Thoracic aorta (tissue), 2 donors: Measurements from ENCODE around the gene SARS1. TPM values are rescaled to one million over a fixed set of nuclear protein-coding genes. Genes with fewer than 3 reads are reported as not detected.

ENCODE experiments used
- ATAC-seq: fragments of 150-250 bp; one replicate; pipeline ENCODE4 v1.8.0; 2017; ENCODE audit warnings: low read depth; ENCODE audit not compliant: insufficient number of reproducible peaks, low FRiP score
- DNase-seq: peaks from one replicate; pipeline ENCODE4 v3.0.0-alpha.2; 2020; ENCODE audit warnings: low spot score
- H3K27ac ChIP-seq, 2 donors: fragments of 200-600 bp; sonication (generic); 1 replicate in 1 of 2; 2 replicates in 1 of 2; pipeline ENCODE4 v1.5.1; 2016; ENCODE audit warnings: mild to moderate bottlenecking in 2 of 2, moderate library complexity in 2 of 2
- H3K27me3 ChIP-seq: fragments of 200-600 bp; sonication (generic); replicated peaks from 2 replicates; pipeline ENCODE4 v1.6.0; 2016; ENCODE audit warnings: mild to moderate bottlenecking; ENCODE audit not compliant: insufficient read depth
- H3K36me3 ChIP-seq: fragments of 200-600 bp; sonication (generic); one replicate; pipeline ENCODE4 v1.5.1; 2016
- H3K4me1 ChIP-seq, 2 donors: fragments of 200-600 bp; sonication (generic); 1 replicate in 1 of 2; 2 replicates in 1 of 2; pipeline versions ENCODE4 v1.5.1 to v1.6.0; 2016; ENCODE audit warnings: low read depth in 2 of 2, mild to moderate bottlenecking in 1 of 2; ENCODE audit not compliant: control insufficient read depth in 1 of 2
- H3K4me3 ChIP-seq: fragments of 200-600 bp; sonication (generic); 2 replicates; pipeline ENCODE4 v1.5.1; 2016; ENCODE audit warnings: mild to moderate bottlenecking
- H3K9me3 ChIP-seq: fragments of 200-600 bp; sonication (generic); 2 replicates; pipeline ENCODE4 v1.5.1; 2016
- CTCF ChIP-seq: fragments of 200-600 bp; sonication (generic); IDR thresholded peaks from one replicate; pipeline ENCODE4 v1.5.1; 2019; ENCODE audit warnings: antibody characterized with exemption
- total RNA-seq, 2 donors: library from RNA; depleted of rRNA; stranded (reverse); fragments of >200 nt; gene quantifications; one replicate each; pipeline versions ENCODE4 v1.1.0 to v1.2.3, GENCODE V29; 2016

SARS1 gene
- total RNA-seq, 2 donors from 2014 or later, result 122 to 137 TPM

DNA sequence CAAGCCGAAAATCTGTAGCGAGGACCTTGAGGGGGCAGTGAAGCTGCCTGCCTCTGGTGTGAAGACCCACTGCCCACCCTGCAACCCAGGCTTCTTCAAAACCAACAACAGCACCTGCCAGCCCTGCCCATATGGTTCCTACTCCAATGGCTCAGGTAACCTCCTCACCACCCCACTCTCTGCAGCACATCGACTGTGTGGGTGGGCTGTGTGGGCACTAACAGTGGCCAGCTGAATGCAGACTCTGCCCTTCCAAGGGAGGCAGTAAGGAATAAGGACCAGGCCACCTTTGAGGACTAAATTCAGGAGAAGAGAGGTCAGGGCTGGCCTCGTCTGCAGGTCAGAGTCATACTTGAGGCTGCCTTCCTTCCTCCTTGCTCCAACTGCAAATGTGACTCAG is 25.5 kb upstream of the SARS1 start:
- Histone ChIP-seq H3K27ac (no peak overlapping the region), H3K27me3 (no peaks in the 10 kb centered on the region), H3K4me1 (no peaks in the 10 kb centered on the region), H3K36me3 (no peaks in the 10 kb centered on the region), H3K9me3 (no peaks in the 10 kb centered on the region), H3K4me3 (no peak overlapping the region)
- DNase-seq, result no peak
- no peak for TF ChIP-seq CTCF
- no peak for ATAC-seq

DNA sequence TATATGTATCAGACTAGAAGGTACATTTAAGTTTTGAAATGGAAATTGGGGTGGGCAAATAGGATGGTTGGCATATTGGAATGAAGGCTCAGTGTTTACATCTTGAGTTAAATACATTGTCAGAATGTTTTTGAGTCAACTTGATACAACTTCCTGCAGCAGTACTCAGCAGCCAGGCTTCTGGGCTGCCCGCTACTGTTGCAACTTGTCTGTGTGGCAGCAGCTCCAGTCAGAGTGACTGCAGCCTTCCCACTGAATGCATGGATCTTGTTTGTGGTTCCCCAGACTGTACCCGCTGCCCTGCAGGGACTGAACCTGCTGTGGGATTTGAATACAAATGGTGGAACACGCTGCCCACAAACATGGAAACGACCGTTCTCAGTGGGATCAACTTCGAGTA is 24.9 kb upstream of the SARS1 start:
- H3K27me3 ChIP-seq, result no peaks in the 10 kb centered on the region
- ATAC-seq, result no peak

GRCh38 chr1:109190189-109190588 is 23.5 kb upstream of the SARS1 start:
- Histone ChIP-seq H3K27ac (no peak overlapping the region), H3K36me3 (no peaks in the 10 kb centered on the region), H3K4me1 (no peaks in the 10 kb centered on the region), H3K9me3 (no peaks in the 10 kb centered on the region), H3K4me3 (no peak overlapping the region), H3K27me3 (no peaks in the 10 kb centered on the region)
- TF ChIP-seq CTCF, result no peak
- ATAC-seq (no peak), DNase-seq (no peak)

More for the DNA sequence above, 24.9 kb upstream of the SARS1 start:
- Histone ChIP-seq H3K9me3 (no peaks in the 10 kb centered on the region), H3K4me3 (no peak overlapping the region), H3K27ac (no peak overlapping the region), H3K4me1 (no peaks in the 10 kb centered on the region), H3K36me3 (no peaks in the 10 kb centered on the region)
- DNase-seq, result no peak
- no peak for TF ChIP-seq CTCF

DNA sequence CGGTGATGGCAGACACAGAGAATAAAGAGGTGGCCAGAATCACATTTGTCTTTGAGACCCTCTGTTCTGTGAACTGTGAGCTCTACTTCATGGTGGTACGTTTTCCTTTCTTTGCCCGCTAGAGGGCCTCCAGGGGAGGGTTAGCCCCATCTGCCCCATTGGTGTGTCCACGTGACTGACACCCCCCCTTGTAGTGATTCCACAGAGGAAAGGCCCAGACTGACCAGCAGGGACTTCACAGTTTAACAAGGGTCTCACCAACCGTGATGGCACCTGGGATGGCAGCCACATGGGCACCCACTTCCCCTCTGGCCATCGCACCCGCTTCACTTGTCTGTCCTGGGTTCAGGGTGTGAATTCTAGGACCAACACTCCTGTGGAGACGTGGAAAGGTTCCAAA is 22.3 kb upstream of the SARS1 start:
- H3K27me3 ChIP-seq, result no peaks in the 10 kb centered on the region

DNA sequence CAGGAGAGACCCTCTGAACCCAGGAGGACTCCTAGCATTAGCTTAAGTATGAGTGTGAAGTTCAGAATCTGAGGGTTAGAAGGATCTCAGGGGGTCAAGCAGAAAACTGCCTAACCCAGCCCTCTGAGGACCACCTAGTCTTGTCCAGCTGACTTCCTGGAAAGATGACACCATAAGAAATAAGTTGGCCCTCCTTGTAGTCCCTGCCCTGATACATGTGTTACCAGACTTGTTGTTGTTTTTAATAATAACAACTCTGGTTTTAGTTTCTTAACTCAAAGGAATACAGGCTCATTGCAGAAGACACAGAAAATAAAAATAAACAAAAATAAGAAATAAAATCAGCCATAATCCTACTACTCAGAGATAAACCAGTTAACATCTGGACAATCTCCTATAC is 21.8 kb upstream of the SARS1 start:
- H3K4me3 ChIP-seq, result no peak overlapping the region
- no peaks in the 10 kb centered on the region for H3K4me1 ChIP-seq
- TF ChIP-seq CTCF, result no peak
- H3K27ac ChIP-seq, result no peak overlapping the region
- ATAC-seq (no peak), DNase-seq (no peak)
- H3K9me3 ChIP-seq, result no peaks in the 10 kb centered on the region
- no peaks in the 10 kb centered on the region for H3K27me3 ChIP-seq
- H3K36me3 ChIP-seq, result no peaks in the 10 kb centered on the region

More for the DNA sequence above, 22.3 kb upstream of the SARS1 start:
- Histone ChIP-seq H3K4me1 (no peaks in the 10 kb centered on the region), H3K27ac (no peak overlapping the region), H3K9me3 (no peaks in the 10 kb centered on the region), H3K4me3 (no peak overlapping the region), H3K36me3 (no peaks in the 10 kb centered on the region)
- no peak for TF ChIP-seq CTCF
- no peak for DNase-seq
- ATAC-seq, result no peak
